Measurements from ENCODE around the gene RASL12.
A peak's percentile ranks its signal among the peaks of the same experiment; 100 is the strongest.

The RASL12 gene

DNA sequence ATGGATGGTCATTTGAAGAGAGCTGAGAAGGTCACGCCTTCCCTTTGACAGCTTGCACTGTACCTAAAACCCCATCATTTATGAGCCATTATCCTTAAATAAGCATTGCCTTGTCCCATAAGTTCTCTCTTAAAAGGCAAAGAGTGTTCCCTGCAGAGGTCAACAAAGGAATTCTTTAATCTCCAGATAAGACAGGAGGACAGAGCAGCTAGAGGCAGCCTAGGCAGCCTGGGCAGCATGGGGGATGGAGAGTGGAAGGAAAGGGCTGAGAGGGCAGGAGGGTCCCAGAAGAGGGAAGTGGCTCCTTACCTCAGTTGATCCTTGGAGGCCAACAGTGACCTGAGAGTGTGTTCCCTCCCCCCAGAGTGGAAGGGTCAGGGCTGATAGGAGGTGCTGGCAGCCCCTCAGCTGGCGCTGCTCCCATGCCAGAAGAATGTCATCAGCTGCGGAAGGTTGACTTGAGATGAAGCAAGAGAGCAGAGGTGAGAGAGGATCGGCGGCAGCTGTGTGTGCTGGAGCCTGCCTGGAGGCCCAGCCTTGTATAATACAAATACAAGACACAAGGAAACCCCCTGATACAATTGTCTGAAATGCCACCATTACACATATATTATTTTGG lies 21.5 kb upstream of the RASL12 start:
- peak overlapping the region; percentile 60 for H3K27ac ChIP-seq (ENCODE audit: low read length)
- H3K4me3 ChIP-seq (ENCODE audit: low read depth in 1 of 2, low read length in 2 of 2): no peak overlapping the region
- H3K36me3 ChIP-seq (ENCODE audit: control insufficient read depth in 1 of 2, insufficient read depth in 2 of 2, low read length in 2 of 2): no peaks in the 10 kb centered on the region
- H3K27me3 ChIP-seq (ENCODE audit: low read depth, low read length): no peaks in the 10 kb centered on the region
- H3K4me1 ChIP-seq (ENCODE audit: control insufficient read depth in 1 of 2, insufficient read depth in 2 of 2, low read length in 2 of 2): peaks cover 4% of the 10 kb centered on the region in 2 donors
- no peaks in the 10 kb centered on the region for H3K9me3 ChIP-seq (ENCODE audit: control insufficient read depth in 1 of 2, low read length in 2 of 2)

DNA sequence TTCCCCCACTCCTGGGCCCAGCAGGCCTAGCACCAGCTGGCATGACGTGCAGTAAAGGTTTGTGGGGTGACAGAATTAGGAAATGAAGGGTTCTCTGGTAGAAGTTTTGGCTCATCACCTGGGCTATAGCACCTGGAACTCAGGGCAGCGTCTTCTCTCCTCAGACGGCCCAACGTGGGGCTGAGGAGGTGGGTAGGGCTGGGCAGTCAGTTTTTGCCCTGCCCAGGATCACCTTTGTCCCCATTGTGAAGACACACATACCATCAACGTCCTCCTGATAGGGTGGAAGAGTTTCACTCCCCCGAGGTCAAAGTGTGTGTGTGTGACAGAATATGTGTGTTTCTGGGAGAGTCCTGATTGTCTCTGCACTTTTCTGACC lies 20.8 kb upstream of the RASL12 start:
- no peaks in the 10 kb centered on the region for H3K27me3 ChIP-seq (ENCODE audit: low read depth, low read length)
- no peak overlapping the region for H3K4me3 ChIP-seq (ENCODE audit: low read depth in 1 of 2, low read length in 2 of 2)
- H3K36me3 ChIP-seq (ENCODE audit: control insufficient read depth in 1 of 2, insufficient read depth in 2 of 2, low read length in 2 of 2): no peaks in the 10 kb centered on the region
- peaks cover 4 to 5% of the 10 kb centered on the region in 2 donors for H3K4me1 ChIP-seq (ENCODE audit: control insufficient read depth in 1 of 2, insufficient read depth in 2 of 2, low read length in 2 of 2)
- no peaks in the 10 kb centered on the region for H3K9me3 ChIP-seq (ENCODE audit: control insufficient read depth in 1 of 2, low read length in 2 of 2)
- H3K27ac ChIP-seq (ENCODE audit: low read length): peak overlapping the region; percentile 60

DNA sequence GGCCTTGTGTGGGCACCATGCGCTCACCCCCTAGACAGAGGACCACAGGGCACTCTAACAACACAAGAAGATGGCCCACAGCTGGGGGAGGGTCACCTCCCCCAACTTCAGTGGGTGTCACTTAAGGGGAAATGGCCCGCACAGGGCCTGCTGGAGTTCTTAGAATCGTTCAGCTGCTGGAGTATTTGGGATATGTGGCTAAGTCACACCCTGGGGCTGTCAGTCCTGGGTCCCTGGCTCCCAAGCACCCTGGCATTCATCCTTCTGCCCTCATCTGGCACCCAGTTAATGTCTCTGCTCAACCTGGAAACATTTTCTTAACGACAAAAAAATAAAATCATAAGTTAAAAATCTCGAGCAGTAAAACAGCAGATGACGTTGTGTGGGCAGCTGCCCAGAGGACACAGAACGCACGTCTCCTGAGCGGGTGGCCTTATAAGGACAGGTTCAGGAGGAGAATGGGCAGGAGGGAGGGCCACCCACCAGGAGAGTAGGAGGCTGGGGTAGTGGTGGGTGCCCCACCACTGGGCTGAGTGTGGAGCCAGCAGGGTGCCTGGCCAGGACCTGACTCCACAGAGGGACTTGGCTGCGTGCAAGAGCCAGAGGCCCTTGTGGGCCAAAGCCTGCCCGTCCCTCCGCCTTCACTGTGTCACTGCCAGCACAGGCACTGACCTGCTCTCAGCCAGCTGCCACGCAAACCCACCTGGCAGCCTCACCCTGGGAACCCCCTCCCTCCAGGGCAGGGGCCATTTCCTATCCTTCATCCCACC lies 20.3 kb upstream of the RASL12 start:
- H3K36me3 ChIP-seq (ENCODE audit: control insufficient read depth in 1 of 2, insufficient read depth in 2 of 2, low read length in 2 of 2): no peaks in the 10 kb centered on the region
- H3K4me1 ChIP-seq (ENCODE audit: control insufficient read depth in 1 of 2, insufficient read depth in 2 of 2, low read length in 2 of 2): peaks cover 4 to 11% of the 10 kb centered on the region in 2 donors
- H3K27me3 ChIP-seq (ENCODE audit: low read depth, low read length): no peaks in the 10 kb centered on the region
- H3K4me3 ChIP-seq (ENCODE audit: low read depth in 1 of 2, low read length in 2 of 2): no peak overlapping the region
- no peaks in the 10 kb centered on the region for H3K9me3 ChIP-seq (ENCODE audit: control insufficient read depth in 1 of 2, low read length in 2 of 2)
- H3K27ac ChIP-seq (ENCODE audit: low read length): no peak overlapping the region

DNA sequence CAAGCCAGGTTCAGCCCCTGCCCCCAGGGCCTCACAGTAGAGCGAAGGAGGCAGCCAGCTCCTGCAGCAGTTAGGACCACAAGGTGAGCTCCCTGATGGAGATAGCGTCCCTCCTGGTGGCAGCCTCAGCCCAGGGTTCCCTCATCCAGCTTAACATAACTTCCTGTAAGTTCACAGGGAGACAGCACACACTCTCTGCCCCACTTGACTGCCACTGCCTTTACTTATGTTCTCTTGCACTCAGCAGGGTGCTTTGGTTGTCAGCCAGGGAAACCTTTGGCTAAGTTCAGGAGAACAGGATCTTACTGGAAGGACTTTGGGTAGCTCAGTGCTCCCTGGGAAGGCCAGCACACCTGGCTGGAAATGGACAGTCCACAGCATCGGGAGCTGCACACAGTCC lies 19.6 kb upstream of the RASL12 start:
- peaks cover 10 to 18% of the 10 kb centered on the region in 2 donors for H3K4me1 ChIP-seq (ENCODE audit: control insufficient read depth in 1 of 2, insufficient read depth in 2 of 2, low read length in 2 of 2)
- H3K36me3 ChIP-seq (ENCODE audit: control insufficient read depth in 1 of 2, insufficient read depth in 2 of 2, low read length in 2 of 2): no peaks in the 10 kb centered on the region
- no peak overlapping the region for H3K4me3 ChIP-seq (ENCODE audit: low read depth in 1 of 2, low read length in 2 of 2)
- H3K27me3 ChIP-seq (ENCODE audit: low read depth, low read length): no peaks in the 10 kb centered on the region
- H3K9me3 ChIP-seq (ENCODE audit: control insufficient read depth in 1 of 2, low read length in 2 of 2): no peaks in the 10 kb centered on the region
- no peak overlapping the region for H3K27ac ChIP-seq (ENCODE audit: low read length)

DNA sequence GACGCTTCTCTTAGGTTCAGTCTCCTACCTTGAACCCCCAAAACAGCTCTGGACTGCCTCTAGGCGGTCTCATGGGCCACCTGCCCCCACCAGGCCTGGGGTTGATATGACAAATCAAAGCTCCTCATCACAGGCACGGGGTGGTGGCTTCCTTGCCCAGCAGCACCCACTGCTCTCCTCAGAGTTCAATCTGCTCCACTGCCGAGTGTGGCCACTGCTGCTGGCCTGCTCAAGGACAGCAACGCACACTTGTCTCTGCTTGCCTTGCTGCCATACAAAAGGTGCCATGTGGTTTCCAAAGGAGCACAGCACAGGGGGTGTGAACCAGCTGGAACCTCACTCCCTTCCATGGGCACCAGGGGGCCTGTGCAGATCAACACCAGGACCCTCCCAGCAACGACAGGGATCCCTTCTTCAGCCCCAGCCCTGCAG lies 18.9 kb upstream of the RASL12 start:
- no peaks in the 10 kb centered on the region for H3K36me3 ChIP-seq (ENCODE audit: control insufficient read depth in 1 of 2, insufficient read depth in 2 of 2, low read length in 2 of 2)
- H3K9me3 ChIP-seq (ENCODE audit: control insufficient read depth in 1 of 2, low read length in 2 of 2): no peaks in the 10 kb centered on the region
- H3K27ac ChIP-seq (ENCODE audit: low read length): no peak overlapping the region
- H3K27me3 ChIP-seq (ENCODE audit: low read depth, low read length): no peaks in the 10 kb centered on the region
- H3K4me3 ChIP-seq (ENCODE audit: low read depth in 1 of 2, low read length in 2 of 2): no peak overlapping the region
- H3K4me1 ChIP-seq (ENCODE audit: control insufficient read depth in 1 of 2, insufficient read depth in 2 of 2, low read length in 2 of 2): peaks cover 10 to 22% of the 10 kb centered on the region in 2 donors

DNA sequence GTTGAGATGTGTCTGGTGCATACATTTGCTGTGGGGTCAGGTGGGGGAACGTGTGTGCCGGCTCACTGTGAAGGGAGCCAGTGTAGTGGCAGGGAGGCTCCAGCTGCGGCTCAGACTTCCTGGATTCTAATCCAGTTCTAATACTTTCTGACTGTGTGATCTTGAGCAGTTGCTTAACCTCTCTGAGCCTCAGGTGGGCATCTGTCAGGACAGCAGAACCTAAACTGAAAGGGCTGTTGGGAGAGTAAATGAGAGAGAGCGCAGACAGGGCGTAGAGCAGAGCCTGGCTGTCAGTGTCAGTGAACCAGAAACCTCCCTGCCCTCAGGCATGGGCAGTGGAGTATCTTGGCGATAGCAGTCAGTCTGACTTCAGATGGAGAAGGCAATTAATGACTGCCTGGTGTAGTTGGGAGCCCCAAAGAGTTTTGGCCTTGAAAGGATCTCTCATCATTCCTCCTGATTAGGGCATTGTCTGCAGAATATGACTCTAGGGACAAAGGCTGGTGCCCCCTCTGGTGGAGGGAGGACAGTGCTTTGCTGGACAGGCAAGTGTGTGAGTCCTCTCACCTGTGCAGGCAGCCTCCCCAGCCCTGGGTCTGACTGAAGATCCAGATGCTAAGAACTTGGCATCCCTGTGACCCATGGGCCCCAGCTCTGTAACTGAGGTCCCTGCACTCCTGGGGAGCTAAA lies 18.3 kb upstream of the RASL12 start:
- no peak overlapping the region for H3K4me3 ChIP-seq (ENCODE audit: low read depth in 1 of 2, low read length in 2 of 2)
- no peaks in the 10 kb centered on the region for H3K36me3 ChIP-seq (ENCODE audit: control insufficient read depth in 1 of 2, insufficient read depth in 2 of 2, low read length in 2 of 2)
- no peak overlapping the region for H3K27ac ChIP-seq (ENCODE audit: low read length)
- no peaks in the 10 kb centered on the region for H3K27me3 ChIP-seq (ENCODE audit: low read depth, low read length)
- H3K9me3 ChIP-seq (ENCODE audit: control insufficient read depth in 1 of 2, low read length in 2 of 2): no peaks in the 10 kb centered on the region
- H3K4me1 ChIP-seq (ENCODE audit: control insufficient read depth in 1 of 2, insufficient read depth in 2 of 2, low read length in 2 of 2): peaks cover 10 to 22% of the 10 kb centered on the region in 2 donors

DNA sequence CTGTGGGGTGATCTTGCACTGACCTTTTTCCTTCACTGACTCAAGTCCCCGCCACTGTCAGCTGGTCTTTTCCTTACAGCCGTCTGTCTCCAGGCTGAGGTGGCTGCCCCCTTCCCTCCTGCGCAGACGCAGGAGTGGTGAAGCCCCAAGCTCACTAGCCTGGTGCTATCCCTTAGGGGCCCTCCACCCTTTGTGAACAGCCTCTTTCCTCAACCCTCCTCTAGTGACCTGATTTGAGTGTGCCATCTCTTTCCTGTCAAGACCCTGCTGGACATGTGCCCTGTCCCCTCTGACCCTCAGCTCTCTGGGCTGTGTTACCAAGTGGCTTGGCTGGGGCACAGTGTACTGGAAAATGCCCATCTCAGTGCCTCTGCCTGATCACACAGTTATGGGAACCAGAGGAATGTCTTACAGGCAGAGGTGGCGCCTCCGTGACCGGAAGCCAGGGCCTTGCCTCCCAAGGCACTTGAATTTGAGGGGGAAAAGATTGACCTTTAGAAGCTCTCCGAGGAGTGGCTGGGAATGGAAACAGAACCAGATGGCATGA lies 17.5 kb upstream of the RASL12 start:
- Histone ChIP-seq H3K27ac (ENCODE audit: low read length) (no peak overlapping the region), H3K9me3 (ENCODE audit: control insufficient read depth in 1 of 2, low read length in 2 of 2) (no peaks in the 10 kb centered on the region), H3K4me3 (ENCODE audit: low read depth in 1 of 2, low read length in 2 of 2) (no peak overlapping the region), H3K36me3 (ENCODE audit: control insufficient read depth in 1 of 2, insufficient read depth in 2 of 2, low read length in 2 of 2) (no peaks in the 10 kb centered on the region), H3K4me1 (ENCODE audit: control insufficient read depth in 1 of 2, insufficient read depth in 2 of 2, low read length in 2 of 2) (peaks cover 10 to 22% of the 10 kb centered on the region in 2 donors), H3K27me3 (ENCODE audit: low read depth, low read length) (no peaks in the 10 kb centered on the region)

DNA sequence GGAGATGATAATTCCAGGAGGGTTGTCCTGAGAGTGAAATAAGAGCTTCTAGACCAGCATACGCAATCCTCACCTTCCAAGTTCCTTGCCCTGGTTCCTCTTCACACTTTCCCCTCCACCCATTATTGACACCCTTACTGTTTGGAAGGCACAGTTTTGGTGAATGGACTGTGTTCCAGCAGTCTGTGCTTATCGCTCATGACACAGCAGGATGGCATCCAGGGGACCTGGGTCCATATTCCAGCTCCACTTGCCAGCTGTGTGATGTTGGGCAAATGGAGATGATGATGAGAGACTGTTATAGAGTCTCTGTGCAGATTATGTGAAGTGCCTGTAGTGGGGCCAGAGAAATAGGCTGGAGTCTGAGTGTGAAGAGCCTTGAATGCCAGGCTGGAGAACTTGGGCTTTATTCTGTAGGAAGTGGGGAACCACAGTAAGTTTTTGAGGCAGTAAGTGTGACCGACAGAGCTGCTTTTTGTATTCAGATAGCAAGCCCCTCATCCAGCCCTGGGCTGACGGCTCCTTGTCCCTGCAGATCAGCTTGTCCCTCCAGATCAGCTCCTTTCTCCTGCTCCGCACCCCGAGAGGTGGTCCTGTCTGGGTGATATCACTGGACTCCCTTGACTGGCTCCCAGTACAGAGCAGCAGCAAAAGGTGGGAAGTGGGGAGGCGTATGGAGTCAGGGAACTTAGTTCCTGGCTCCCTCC lies 16.9 kb upstream of the RASL12 start:
- Histone ChIP-seq H3K36me3 (ENCODE audit: control insufficient read depth in 1 of 2, insufficient read depth in 2 of 2, low read length in 2 of 2) (no peaks in the 10 kb centered on the region), H3K4me3 (ENCODE audit: low read depth in 1 of 2, low read length in 2 of 2) (no peak overlapping the region), H3K27ac (ENCODE audit: low read length) (no peak overlapping the region), H3K27me3 (ENCODE audit: low read depth, low read length) (no peaks in the 10 kb centered on the region), H3K4me1 (ENCODE audit: control insufficient read depth in 1 of 2, insufficient read depth in 2 of 2, low read length in 2 of 2) (peaks cover 10 to 22% of the 10 kb centered on the region in 2 donors), H3K9me3 (ENCODE audit: control insufficient read depth in 1 of 2, low read length in 2 of 2) (no peaks in the 10 kb centered on the region)

DNA sequence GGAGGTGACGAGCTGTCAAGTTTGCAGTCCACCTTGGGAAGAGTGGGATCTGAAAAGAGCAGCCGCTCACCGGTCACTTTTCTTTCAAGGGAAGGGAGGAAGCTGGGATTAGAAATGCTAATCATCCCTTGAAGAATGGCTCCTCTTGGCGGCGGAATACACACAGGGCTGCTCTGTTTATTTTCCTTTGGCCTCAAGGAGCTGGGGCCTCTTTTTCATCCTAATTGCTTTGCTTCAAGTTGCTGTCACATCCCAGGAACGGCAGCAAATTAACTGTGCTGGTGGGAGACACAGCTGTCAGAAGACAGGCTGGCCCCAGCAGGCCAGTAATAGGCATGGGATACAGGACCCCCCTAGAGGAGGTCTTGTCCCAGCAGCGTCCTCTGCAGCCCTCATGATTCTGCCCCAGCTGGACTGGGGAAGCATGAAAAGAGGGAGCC lies 15.5 kb upstream of the RASL12 start:
- peaks cover 6 to 22% of the 10 kb centered on the region in 2 donors for H3K4me1 ChIP-seq (ENCODE audit: control insufficient read depth in 1 of 2, insufficient read depth in 2 of 2, low read length in 2 of 2)
- H3K36me3 ChIP-seq (ENCODE audit: control insufficient read depth in 1 of 2, insufficient read depth in 2 of 2, low read length in 2 of 2): no peaks in the 10 kb centered on the region
- no peaks in the 10 kb centered on the region for H3K27me3 ChIP-seq (ENCODE audit: low read depth, low read length)
- no peak overlapping the region for H3K27ac ChIP-seq (ENCODE audit: low read length)
- H3K4me3 ChIP-seq (ENCODE audit: low read depth in 1 of 2, low read length in 2 of 2): no peak overlapping the region
- H3K9me3 ChIP-seq (ENCODE audit: control insufficient read depth in 1 of 2, low read length in 2 of 2): no peaks in the 10 kb centered on the region

DNA sequence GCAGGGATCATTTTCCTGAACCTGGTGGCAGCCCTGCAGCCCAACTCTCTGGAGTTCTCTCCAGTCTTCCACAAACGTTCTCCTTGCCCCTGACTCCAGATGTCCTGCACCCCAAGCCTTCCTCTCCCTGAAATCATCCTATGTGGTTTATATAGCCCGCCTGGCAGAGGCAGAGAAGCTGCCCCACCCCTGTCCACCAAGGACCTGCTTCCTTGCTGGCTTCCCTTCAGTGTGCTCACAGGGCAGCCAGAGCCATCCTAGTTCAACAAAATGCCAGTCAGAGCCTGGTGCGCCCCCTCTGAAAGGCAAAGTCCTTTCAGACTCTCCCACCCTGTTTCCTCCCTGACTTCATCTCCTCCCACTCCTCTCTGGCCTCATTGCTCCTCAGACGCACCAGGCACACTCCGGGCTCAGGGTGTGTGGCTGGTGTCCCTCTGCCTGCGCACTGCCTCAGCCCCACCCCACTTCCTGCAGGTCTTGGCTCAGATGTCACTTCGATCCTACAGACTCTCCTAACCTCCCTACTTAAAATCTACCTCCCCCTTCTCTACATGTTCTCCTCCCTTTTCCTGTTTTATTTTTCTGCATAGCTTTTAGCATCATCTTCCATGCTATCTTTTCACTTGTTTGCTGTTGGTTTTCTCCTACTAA lies 14.6 kb upstream of the RASL12 start:
- H3K4me1 ChIP-seq (ENCODE audit: control insufficient read depth in 1 of 2, insufficient read depth in 2 of 2, low read length in 2 of 2): peaks cover 6 to 18% of the 10 kb centered on the region in 2 donors
- no peaks in the 10 kb centered on the region for H3K27me3 ChIP-seq (ENCODE audit: low read depth, low read length)
- no peaks in the 10 kb centered on the region for H3K9me3 ChIP-seq (ENCODE audit: control insufficient read depth in 1 of 2, low read length in 2 of 2)
- H3K4me3 ChIP-seq (ENCODE audit: low read depth in 1 of 2, low read length in 2 of 2): no peak overlapping the region
- H3K27ac ChIP-seq (ENCODE audit: low read length): no peak overlapping the region
- no peaks in the 10 kb centered on the region for H3K36me3 ChIP-seq (ENCODE audit: control insufficient read depth in 1 of 2, insufficient read depth in 2 of 2, low read length in 2 of 2)

Measured in muscle layer of duodenum (tissue), 2 donors.